ENCODE measurements around the gene CCDC188. TPM values are rescaled to one million over a fixed set of nuclear protein-coding genes. Genes with fewer than 3 reads are reported as not detected.

Gene CCDC188
- total and polyA plus RNA-seq, 4 donors: 0.63 to 4.0 (median 1.4) TPM

DNA sequence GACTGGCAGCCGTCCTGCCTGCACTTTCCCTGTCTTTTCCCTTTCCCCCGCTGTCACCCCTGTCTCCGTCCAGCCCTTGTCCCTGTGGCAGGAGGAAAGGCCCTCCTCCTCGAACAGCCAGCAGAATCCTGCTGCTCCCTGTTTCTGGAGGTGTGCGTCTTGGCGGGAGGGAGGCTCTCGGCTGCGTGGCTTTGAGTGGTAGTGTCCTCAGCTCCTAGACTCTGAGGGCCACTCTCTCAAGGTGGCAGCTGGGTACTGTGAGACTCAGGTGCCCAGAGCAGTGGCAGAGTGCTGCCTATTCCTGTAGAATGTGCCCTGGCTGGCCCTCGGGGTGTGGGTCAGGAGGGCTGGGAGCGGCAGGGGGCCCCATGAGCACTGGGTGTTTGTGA, 44.0 kb downstream of the CCDC188 start:
- TF ChIP-seq, protein P1, sequence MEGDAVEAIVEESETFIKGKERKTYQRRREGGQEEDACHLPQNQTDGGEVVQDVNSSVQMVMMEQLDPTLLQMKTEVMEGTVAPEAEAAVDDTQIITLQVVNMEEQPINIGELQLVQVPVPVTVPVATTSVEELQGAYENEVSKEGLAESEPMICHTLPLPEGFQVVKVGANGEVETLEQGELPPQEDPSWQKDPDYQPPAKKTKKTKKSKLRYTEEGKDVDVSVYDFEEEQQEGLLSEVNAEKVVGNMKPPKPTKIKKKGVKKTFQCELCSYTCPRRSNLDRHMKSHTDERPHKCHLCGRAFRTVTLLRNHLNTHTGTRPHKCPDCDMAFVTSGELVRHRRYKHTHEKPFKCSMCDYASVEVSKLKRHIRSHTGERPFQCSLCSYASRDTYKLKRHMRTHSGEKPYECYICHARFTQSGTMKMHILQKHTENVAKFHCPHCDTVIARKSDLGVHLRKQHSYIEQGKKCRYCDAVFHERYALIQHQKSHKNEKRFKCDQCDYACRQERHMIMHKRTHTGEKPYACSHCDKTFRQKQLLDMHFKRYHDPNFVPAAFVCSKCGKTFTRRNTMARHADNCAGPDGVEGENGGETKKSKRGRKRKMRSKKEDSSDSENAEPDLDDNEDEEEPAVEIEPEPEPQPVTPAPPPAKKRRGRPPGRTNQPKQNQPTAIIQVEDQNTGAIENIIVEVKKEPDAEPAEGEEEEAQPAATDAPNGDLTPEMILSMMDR (IDR thresholded peaks at IDR 0.05; ENCODE audit: control extremely low read depth, extremely low read depth): no peak
- ATAC-seq (ENCODE audit: insufficient read depth, low FRiP score): no peak
- Histone ChIP-seq H3K9me3 (ENCODE audit: control insufficient read depth in 4 of 4, insufficient read depth in 3 of 4, low read length in 3 of 4) (no peaks in the 10 kb centered on the region), H3K9ac (ENCODE audit: insufficient read depth in 1 of 2, low read length in 2 of 2) (no peak overlapping the region), H3K4me3 (no peak overlapping the region), H3K36me3 (ENCODE audit: control insufficient read depth in 4 of 4, insufficient read depth in 4 of 4, low read length in 4 of 4) (peaks cover 7 to 73% (median 34%) of the 10 kb centered on the region in 4 donors), H3K27me3 (ENCODE audit: control insufficient read depth in 3 of 3, insufficient read depth in 3 of 3, low read length in 2 of 3) (no peaks in the 10 kb centered on the region), H3K4me1 (ENCODE audit: control insufficient read depth in 5 of 5, insufficient read depth in 5 of 5, low read length in 5 of 5) (no peaks in the 10 kb centered on the region), H3K27ac (ENCODE audit: low read depth in 1 of 2, low read length in 1 of 2) (no peak overlapping the region)
- 94 to 95% methylated on average over 10 of the region's 10 CpGs for WGBS, 2 donors
- DNase-seq: no peak

DNA sequence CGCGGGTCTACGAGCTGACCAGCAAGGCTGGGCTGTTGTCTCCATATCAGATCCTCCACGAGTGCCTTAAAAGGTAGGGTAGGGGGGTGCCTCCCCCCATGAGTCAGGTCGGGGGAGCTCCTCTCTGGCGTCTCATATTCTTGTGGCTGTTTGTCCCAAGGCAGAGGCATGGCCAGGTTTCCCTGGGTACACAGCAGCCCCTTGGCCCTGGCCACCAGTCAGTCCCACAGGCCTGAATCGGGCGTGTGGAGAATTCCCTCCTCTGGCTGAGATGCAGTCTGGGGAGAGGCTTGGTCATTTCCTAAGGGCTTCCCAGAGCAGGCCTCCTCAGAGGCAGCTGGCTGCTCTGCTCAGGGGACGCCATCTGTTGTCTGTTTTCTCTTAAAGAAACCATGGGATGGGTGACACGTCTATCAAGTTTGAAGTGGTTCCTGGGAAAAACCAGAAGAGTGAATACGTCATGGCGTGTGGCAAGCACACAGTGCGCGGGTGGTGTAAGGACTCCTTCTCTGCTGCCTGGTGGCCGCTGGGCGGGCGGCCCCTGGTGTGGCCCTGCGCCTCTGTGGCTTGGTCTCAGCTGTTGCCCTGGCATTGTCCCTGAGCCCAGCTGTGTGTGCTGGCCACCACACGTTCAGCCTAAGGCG, 44.5 kb downstream of the CCDC188 start:
- no peaks in the 10 kb centered on the region for H3K4me1 ChIP-seq (ENCODE audit: control insufficient read depth in 5 of 5, insufficient read depth in 5 of 5, low read length in 5 of 5)
- no peak overlapping the region for H3K9ac ChIP-seq (ENCODE audit: insufficient read depth in 1 of 2, low read length in 2 of 2)
- H3K4me3 ChIP-seq: no peak overlapping the region
- TF ChIP-seq, protein P1 (IDR thresholded peaks at IDR 0.05; ENCODE audit: control extremely low read depth, extremely low read depth): no peak
- ATAC-seq (ENCODE audit: insufficient read depth, low FRiP score) (no peak), DNase-seq (no peak)
- 94 to 95% methylated on average over 20 of the region's 20 CpGs for WGBS, 2 donors
- H3K27ac ChIP-seq (ENCODE audit: low read depth in 1 of 2, low read length in 1 of 2): no peak overlapping the region
- no peaks in the 10 kb centered on the region for H3K27me3 ChIP-seq (ENCODE audit: control insufficient read depth in 3 of 3, insufficient read depth in 3 of 3, low read length in 2 of 3)
- H3K36me3 ChIP-seq (ENCODE audit: control insufficient read depth in 4 of 4, insufficient read depth in 4 of 4, low read length in 4 of 4): peaks cover 7 to 72% (median 34%) of the 10 kb centered on the region in 4 donors
- H3K9me3 ChIP-seq (ENCODE audit: control insufficient read depth in 4 of 4, insufficient read depth in 3 of 4, low read length in 3 of 4): no peaks in the 10 kb centered on the region

DNA sequence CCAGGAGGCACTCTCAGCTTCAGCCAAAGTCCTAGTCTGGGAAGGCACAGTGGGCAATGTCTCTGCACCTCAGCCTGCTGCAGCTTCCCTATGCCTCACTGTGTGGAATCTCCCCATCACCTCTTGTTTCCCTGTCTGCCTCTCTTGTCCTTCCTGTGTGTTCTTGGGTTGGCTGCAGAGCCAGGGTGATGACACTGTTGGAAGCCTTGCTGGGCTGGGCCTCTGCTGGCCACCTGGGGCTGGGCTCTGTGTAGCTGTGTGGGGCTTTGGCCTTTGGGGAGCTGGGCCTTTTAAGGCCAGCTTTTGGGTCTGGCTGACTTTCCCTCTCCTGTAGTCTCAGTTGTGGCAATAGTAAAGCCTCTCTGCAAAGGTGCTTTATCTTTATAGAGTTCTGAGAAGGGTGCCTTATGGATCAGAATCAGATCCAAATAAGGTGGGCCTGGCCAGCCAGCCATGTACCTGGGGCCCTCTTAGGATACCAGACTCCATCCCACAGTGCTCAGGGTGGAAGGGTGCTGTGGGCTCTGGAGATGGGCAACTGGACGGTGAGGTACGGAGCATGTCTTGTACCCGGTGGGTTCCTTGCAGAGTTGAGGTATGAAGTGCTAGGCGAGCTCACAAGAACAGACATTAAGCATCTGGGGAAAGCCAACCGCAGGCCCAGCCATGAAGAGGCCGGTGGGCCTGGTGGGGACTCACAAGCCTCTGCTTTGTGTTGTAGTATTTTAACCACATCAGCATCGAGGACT, 45.2 kb downstream of the CCDC188 start:
- H3K4me1 ChIP-seq (ENCODE audit: control insufficient read depth in 5 of 5, insufficient read depth in 5 of 5, low read length in 5 of 5): no peaks in the 10 kb centered on the region
- DNase-seq (no peak), ATAC-seq (ENCODE audit: insufficient read depth, low FRiP score) (no peak)
- H3K9ac ChIP-seq (ENCODE audit: insufficient read depth in 1 of 2, low read length in 2 of 2): no peak overlapping the region
- TF ChIP-seq, protein P1 (IDR thresholded peaks at IDR 0.05; ENCODE audit: control extremely low read depth, extremely low read depth): no peak
- WGBS, 2 donors: 96 to 98% methylated on average over 7 of the region's 7 CpGs
- H3K27ac ChIP-seq (ENCODE audit: low read depth in 1 of 2, low read length in 1 of 2): no peak overlapping the region
- peaks cover 12 to 74% (median 34%) of the 10 kb centered on the region in 4 donors for H3K36me3 ChIP-seq (ENCODE audit: control insufficient read depth in 4 of 4, insufficient read depth in 4 of 4, low read length in 4 of 4)
- H3K9me3 ChIP-seq (ENCODE audit: control insufficient read depth in 4 of 4, insufficient read depth in 3 of 4, low read length in 3 of 4): no peaks in the 10 kb centered on the region
- H3K4me3 ChIP-seq: no peak overlapping the region
- no peaks in the 10 kb centered on the region for H3K27me3 ChIP-seq (ENCODE audit: control insufficient read depth in 3 of 3, insufficient read depth in 3 of 3, low read length in 2 of 3)
